CD14-positive monocyte (primary cell): ENCODE measurements around the gene CYP21A2. TPM values are rescaled to one million over a fixed set of nuclear protein-coding genes. Genes with fewer than 3 reads are reported as not detected.

Experiments used
- DNase-seq, 3 donors: peaks; one replicate each; pipeline ENCODE4 v3.0.0-alpha.2; 2011 to 2022
- H2AFZ ChIP-seq: 2 replicates; pipeline ENCODE4 v1.6.0; 2012; ENCODE audit warnings: mild to moderate bottlenecking, low read depth, low read length, inconsistent platforms; ENCODE audit not compliant: insufficient read depth, poor library complexity, severe bottlenecking
- H3K27ac ChIP-seq, 2 donors: 1 replicate in 1 of 2; 2 replicates in 1 of 2; pipeline ENCODE4 v1.5.1; 2012 to 2013; ENCODE audit warnings: low read length in 2 of 2, control low read depth in 1 of 2, inconsistent platforms in 1 of 2, low read depth in 1 of 2, mild to moderate bottlenecking in 1 of 2
- H3K27me3 ChIP-seq, 2 donors: one replicate each; pipeline versions ENCODE4 v1.6.0 to v1.6.1; 2011 to 2013; ENCODE audit warnings: low read length in 2 of 2; ENCODE audit not compliant: control insufficient read depth in 2 of 2, insufficient read depth in 2 of 2
- H3K36me3 ChIP-seq, 2 donors: replicated peaks in 1 of 2; 1 replicate in 1 of 2; 2 replicates in 1 of 2; pipeline versions ENCODE4 v1.5.1 to v1.6.1; 2012 to 2013; ENCODE audit warnings: low read length in 2 of 2, control low read depth in 1 of 2, inconsistent platforms in 1 of 2, mild to moderate bottlenecking in 1 of 2; ENCODE audit not compliant: insufficient read depth in 2 of 2, control insufficient read depth in 1 of 2
- H3K4me1 ChIP-seq, 2 donors: 1 replicate in 1 of 2; 2 replicates in 1 of 2; pipeline versions ENCODE4 v1.5.1 to v1.6.1; 2012 to 2013; ENCODE audit warnings: low read length in 2 of 2, control low read depth in 1 of 2, inconsistent platforms in 1 of 2, mild to moderate bottlenecking in 1 of 2, moderate library complexity in 1 of 2; ENCODE audit not compliant: insufficient read depth in 2 of 2, control insufficient read depth in 1 of 2
- H3K4me2 ChIP-seq: replicated peaks from 2 replicates; pipeline ENCODE3; 2012; ENCODE audit warnings: low read length, moderate library complexity, mild to moderate bottlenecking; ENCODE audit not compliant: poor library complexity, severe bottlenecking; ENCODE audit errors: extremely low read depth
- H3K4me3 ChIP-seq, 3 experiments: fragments of 200-600 bp in 1 of 3; sonication (generic) in 1 of 3; replicated peaks in 1 of 3; 1 replicate in 2 of 3; 2 replicates in 1 of 3; pipeline ENCODE4 v1.5.1; 2011 to 2013; ENCODE audit warnings: low read length in 3 of 3, mild to moderate bottlenecking in 3 of 3, control low read depth in 2 of 3, low read depth in 2 of 3, inconsistent platforms in 1 of 3, moderate library complexity in 1 of 3
- H3K79me2 ChIP-seq: 2 replicates; pipeline ENCODE4 v1.6.0; 2012; ENCODE audit warnings: mild to moderate bottlenecking, control low read depth, inconsistent platforms, low read length, moderate library complexity; ENCODE audit not compliant: insufficient read depth
- H3K9ac ChIP-seq: 2 replicates; pipeline ENCODE4 v1.6.0; 2017; ENCODE audit warnings: low read length, mild to moderate bottlenecking; ENCODE audit not compliant: insufficient read depth, poor library complexity, severe bottlenecking
- H3K9me3 ChIP-seq, 2 donors: replicated peaks in 1 of 2; 1 replicate in 1 of 2; 2 replicates in 1 of 2; pipeline versions ENCODE4 v1.5.1 to v1.6.1; 2012 to 2013; ENCODE audit warnings: low read length in 2 of 2, control low read depth in 1 of 2; ENCODE audit not compliant: control insufficient read depth in 1 of 2, insufficient read depth in 1 of 2
- H4K20me1 ChIP-seq: 2 replicates; pipeline ENCODE4 v1.6.0; 2012; ENCODE audit warnings: mild to moderate bottlenecking, low read length, control low read depth, moderate library complexity; ENCODE audit not compliant: insufficient read depth
- H3K27ac Mint-ChIP-seq, 7 donors: one replicate each; pipeline ENCODE4 v1.8.0; 2020; ENCODE audit warnings: mild to moderate bottlenecking in 7 of 7, mixed read lengths in 7 of 7, moderate library complexity in 6 of 7, inconsistent platforms in 2 of 7
- H3K27me3 Mint-ChIP-seq, 3 donors: one replicate each; pipeline ENCODE4 v1.8.0; 2021 to 2022; ENCODE audit warnings: low read depth in 3 of 3, mild to moderate bottlenecking in 3 of 3, mixed read lengths in 3 of 3, moderate library complexity in 3 of 3, inconsistent platforms in 1 of 3
- H3K36me3 Mint-ChIP-seq, 2 donors: one replicate each; pipeline ENCODE4 v1.8.0; 2020; ENCODE audit warnings: mixed read lengths in 2 of 2, inconsistent platforms in 1 of 2, mild to moderate bottlenecking in 1 of 2
- H3K4me1 Mint-ChIP-seq: one replicate; pipeline ENCODE4 v1.8.0; 2020; ENCODE audit warnings: mild to moderate bottlenecking, mixed read lengths
- H3K4me3 Mint-ChIP-seq, 2 donors: one replicate each; pipeline ENCODE4 v1.8.0; 2020; ENCODE audit warnings: mild to moderate bottlenecking in 2 of 2, mixed read lengths in 2 of 2, moderate library complexity in 1 of 2
- H3K9me3 Mint-ChIP-seq, 7 donors: one replicate each; pipeline ENCODE4 v1.8.0; 2020 to 2022; ENCODE audit warnings: mixed read lengths in 7 of 7, mild to moderate bottlenecking in 6 of 7, moderate library complexity in 6 of 7, inconsistent platforms in 2 of 7
- CTCF ChIP-seq: fragments of 200-600 bp; IDR thresholded peaks from one replicate; pipeline ENCODE4 v1.8.0; 2022; ENCODE audit warnings: antibody characterized with exemption, mild to moderate bottlenecking
- WGBS: methylation state at CpG from one replicate; pipeline ENCODE4 v1.1.5; 2013; ENCODE audit warnings: missing lambda C conversion rate; ENCODE audit not compliant: insufficient coverage; 5-methylcytosine and 5-hydroxymethylcytosine counted together
- intact Hi-C, 2 donors: fragments of 100-400 bp; cut with micrococcal nuclease; formaldehyde crosslinking; loops; one replicate each; pipeline versions ENCODE4 v1.15.0 to v1.15.1; 2023
- polyA plus RNA-seq, 3 donors: library from polyadenylated mRNA; depleted of rRNA in 1 of 3; unstranded in 2 of 3; stranded (reverse) in 1 of 3; fragments of 300-500 nt in 2 of 3; fragments of >200 nt in 1 of 3; fragmentation: Illumina TruSeq in 2 of 3; gene quantifications; 1 replicate in 2 of 3; 2 replicates in 1 of 3; pipeline ENCODE4 v1.2.3, GENCODE V29; 2012 to 2021

The CYP21A2 gene
- polyA plus RNA-seq, 3 donors: 0.16 TPM; not detected in 2

GRCh38 chr6:32068867-32069266, 30.7 kb downstream of the CYP21A2 start:
- H3K4me2 ChIP-seq: no peak overlapping the region
- no peaks in the 10 kb centered on the region for H3K4me1 ChIP-seq
- Mint-ChIP-seq H3K9me3 (no peaks in the 10 kb centered on the region), H3K4me3 (no peak overlapping the region), H3K27ac (no peak overlapping the region), H3K36me3 (no peaks in the 10 kb centered on the region), H3K4me1 (no peaks in the 10 kb centered on the region), H3K27me3 (peaks cover 4 to 8% (median 4%) of the 10 kb centered on the region in 3 donors)
- no peak overlapping the region for H2AFZ ChIP-seq
- H3K9ac ChIP-seq: no peak overlapping the region
- no peak overlapping the region for H3K4me3 ChIP-seq
- H4K20me1 ChIP-seq: no peaks in the 10 kb centered on the region
- DNase-seq: no peak
- 93% methylated on average over 4 of the region's 14 CpGs for WGBS
- no peak for TF ChIP-seq CTCF
- intact Hi-C loops: no loop called here
- no peaks in the 10 kb centered on the region for H3K79me2 ChIP-seq
- no peak overlapping the region for H3K27ac ChIP-seq
- H3K9me3 ChIP-seq: no peaks in the 10 kb centered on the region
- no peaks in the 10 kb centered on the region for H3K36me3 ChIP-seq
- H3K27me3 ChIP-seq: no peaks in the 10 kb centered on the region

DNA sequence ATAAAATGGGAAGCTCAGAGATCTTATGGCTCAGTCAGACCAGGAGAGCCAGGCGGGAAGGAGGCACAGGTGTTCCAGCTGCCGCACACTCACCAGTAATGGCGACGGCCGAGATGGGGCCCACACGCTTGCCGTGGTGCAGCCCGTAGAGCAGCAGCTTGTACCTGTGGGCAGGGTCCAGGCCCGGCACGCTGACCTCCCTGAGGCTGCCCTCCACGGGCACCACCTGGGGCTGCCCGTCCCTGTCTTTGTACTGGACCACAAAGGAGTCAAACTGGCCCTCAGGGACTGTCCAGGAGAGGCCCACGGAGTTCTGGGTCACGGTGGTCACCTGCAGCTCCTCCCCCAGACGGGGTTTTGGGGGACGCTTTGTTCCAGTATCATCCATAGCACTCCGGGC, 31.2 kb downstream of the CYP21A2 start:
- H3K27ac ChIP-seq: no peak overlapping the region
- no peak overlapping the region for H3K9ac ChIP-seq
- H3K4me1 ChIP-seq: no peaks in the 10 kb centered on the region
- WGBS: 98% methylated on average over 16 of the region's 17 CpGs
- H3K36me3 ChIP-seq: no peaks in the 10 kb centered on the region
- H3K27me3 Mint-ChIP-seq: peaks cover 4 to 6% (median 5%) of the 10 kb centered on the region in 3 donors
- H3K4me1 Mint-ChIP-seq: no peaks in the 10 kb centered on the region
- no peak for DNase-seq
- no peak overlapping the region for H3K27ac Mint-ChIP-seq
- H2AFZ ChIP-seq: no peak overlapping the region
- no peak overlapping the region for H3K4me2 ChIP-seq
- no peak overlapping the region for H3K4me3 ChIP-seq
- no peaks in the 10 kb centered on the region for H3K9me3 ChIP-seq
- H3K9me3 Mint-ChIP-seq: no peaks in the 10 kb centered on the region
- H3K79me2 ChIP-seq: no peaks in the 10 kb centered on the region
- no peaks in the 10 kb centered on the region for H3K36me3 Mint-ChIP-seq
- H4K20me1 ChIP-seq: no peaks in the 10 kb centered on the region
- no peaks in the 10 kb centered on the region for H3K27me3 ChIP-seq
- intact Hi-C loops: no loop called here
- TF ChIP-seq CTCF: no peak
- H3K4me3 Mint-ChIP-seq: no peak overlapping the region
